ENCODE data around the gene B3GLCT.

Gene B3GLCT

DNA sequence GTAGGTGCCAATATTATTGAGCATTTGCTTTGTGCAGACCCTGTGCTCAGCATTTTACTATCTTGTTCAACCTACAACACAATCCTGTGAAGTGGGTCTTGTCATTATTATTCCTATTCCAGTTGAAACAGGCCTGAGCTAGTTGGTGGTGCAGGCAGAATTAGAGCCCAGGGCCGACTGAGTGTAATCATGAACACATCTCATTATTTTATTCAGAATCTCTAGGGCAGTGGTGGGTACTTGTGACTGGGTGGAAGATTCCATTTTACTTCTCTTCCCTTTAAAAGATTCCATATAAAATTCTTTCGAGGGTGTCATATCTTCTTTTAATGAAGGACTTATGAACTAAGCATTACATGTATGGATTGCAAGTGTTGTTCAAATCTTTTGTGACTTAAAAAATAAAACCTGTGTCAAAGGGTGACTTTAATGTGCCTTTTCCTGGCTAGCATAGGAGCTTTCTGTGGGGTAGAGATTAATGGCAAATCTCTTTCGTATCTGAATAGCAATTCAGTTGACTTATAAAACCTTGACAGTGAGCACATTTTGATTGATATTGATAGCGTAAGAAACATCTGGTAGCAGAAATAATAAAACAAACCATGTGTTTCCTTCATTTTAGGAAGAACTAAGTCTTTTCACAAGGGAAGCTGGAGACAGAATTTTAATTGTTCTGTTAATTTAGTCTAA is 20.3 kb downstream of the B3GLCT start:
- no peak for DNase-seq (ENCODE audit: low spot score)
- no peak for TF ChIP-seq CTCF (IDR thresholded peaks at IDR 0.05; ENCODE audit: borderline replicate concordance, control extremely low read depth, extremely low read depth, insufficient read depth, missing control alignments)
- in situ Hi-C loops (cut with MboI; ENCODE audit: low sequenced_read_pairs, unreplicated experiment), result no loop called here

- no peak for TF ChIP-seq CTCF (IDR thresholded peaks at IDR 0.05; ENCODE audit: borderline replicate concordance, control extremely low read depth, extremely low read depth, insufficient read depth, missing control alignments)
- DNase-seq (ENCODE audit: low spot score), result no peak
- in situ Hi-C loops (cut with MboI; ENCODE audit: low sequenced_read_pairs, unreplicated experiment), result no loop called here
Observed at GRCh38 chr13:31221057-31221456, 21.3 kb downstream of the B3GLCT start.

DNA sequence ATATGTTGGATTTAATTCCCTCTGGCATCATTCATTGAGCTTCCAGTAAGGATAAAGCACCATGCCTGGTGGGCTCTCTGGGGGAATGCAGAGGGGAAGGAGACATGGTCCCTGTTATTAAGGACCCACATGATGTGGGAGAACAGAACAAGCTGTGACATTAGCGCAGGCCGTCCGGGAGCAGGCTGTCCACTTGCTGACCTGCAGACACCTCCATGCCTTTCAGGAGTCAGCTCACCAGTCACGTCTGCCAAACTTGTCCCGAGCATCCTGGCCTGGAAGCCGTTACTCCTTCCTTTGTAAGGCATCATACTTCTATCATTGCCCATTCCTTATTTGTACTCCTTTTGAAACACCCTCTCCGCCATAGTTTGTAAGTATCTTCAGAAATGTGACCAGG is 23.4 kb downstream of the B3GLCT start:
- in situ Hi-C loops (cut with MboI; ENCODE audit: low sequenced_read_pairs, unreplicated experiment), result no loop called here
- no peak for DNase-seq (ENCODE audit: low spot score)
- TF ChIP-seq CTCF (IDR thresholded peaks at IDR 0.05; ENCODE audit: borderline replicate concordance, control extremely low read depth, extremely low read depth, insufficient read depth, missing control alignments), result no peak

DNA sequence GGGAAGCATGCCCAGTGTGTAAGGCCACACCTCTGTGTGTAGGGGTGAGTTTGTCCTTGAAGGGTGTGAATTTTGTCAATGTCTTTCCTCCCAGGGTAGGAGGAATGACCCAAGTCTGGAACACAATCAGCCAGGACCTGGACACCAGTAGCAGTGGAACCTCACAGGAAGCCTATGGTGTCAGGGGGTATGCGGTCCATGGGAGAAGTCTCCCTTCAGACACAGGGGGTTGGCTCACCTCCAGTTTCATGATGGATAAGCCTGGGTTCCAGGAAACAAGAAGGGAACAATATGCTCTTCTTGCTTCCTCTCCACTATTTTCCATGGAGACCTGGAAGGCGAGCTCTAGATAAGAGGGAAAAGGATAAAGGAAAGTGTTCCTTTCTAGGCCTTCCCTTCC is 23.9 kb downstream of the B3GLCT start:
- DNase-seq (ENCODE audit: low spot score), result no peak
- no peak for TF ChIP-seq CTCF (IDR thresholded peaks at IDR 0.05; ENCODE audit: borderline replicate concordance, control extremely low read depth, extremely low read depth, insufficient read depth, missing control alignments)
- in situ Hi-C loops (cut with MboI; ENCODE audit: low sequenced_read_pairs, unreplicated experiment), result no loop called here

GRCh38 chr13:31224174-31224669 is 24.4 kb downstream of the B3GLCT start:
- in situ Hi-C loops (cut with MboI; ENCODE audit: low sequenced_read_pairs, unreplicated experiment), result no loop called here
- no peak for TF ChIP-seq CTCF (IDR thresholded peaks at IDR 0.05; ENCODE audit: borderline replicate concordance, control extremely low read depth, extremely low read depth, insufficient read depth, missing control alignments)
- no peak for DNase-seq (ENCODE audit: low spot score)

- in situ Hi-C loops (cut with MboI; ENCODE audit: low sequenced_read_pairs, unreplicated experiment), result loop anchor here (25.0 kb wide), 1 partner anchor 512 kb away; the partner anchor contains the start of gene RXFP2
- no peak for TF ChIP-seq CTCF (IDR thresholded peaks at IDR 0.05; ENCODE audit: borderline replicate concordance, control extremely low read depth, extremely low read depth, insufficient read depth, missing control alignments)
- DNase-seq (ENCODE audit: low spot score), result no peak
Observed at GRCh38 chr13:31224963-31225559, 25.3 kb downstream of the B3GLCT start.

All from GM13976 (cell line).